Thyroid gland (tissue), 4 donors: ENCODE data around the gene RYR3.

ENCODE experiments used
- CTCF ChIP-seq, 6 experiments: fragments of 200-600 bp in 3 of 6; fragments of 450-650 bp in 3 of 6; sonication (generic) in 3 of 6; IDR thresholded peaks; one replicate each; pipeline ENCODE4 v1.5.1; 2016 to 2019; ENCODE audit warnings: antibody characterized with exemption in 6 of 6, mild to moderate bottlenecking in 2 of 6, inconsistent platforms in 1 of 6, moderate library complexity in 1 of 6
- POLR2A ChIP-seq, 2 donors: fragments of 450-650 bp; IDR thresholded peaks; one replicate each; pipeline ENCODE4 v1.6.1; 2017; ENCODE audit warnings: antibody characterized with exemption in 2 of 2, mild to moderate bottlenecking in 2 of 2, moderate library complexity in 1 of 2

DNA sequence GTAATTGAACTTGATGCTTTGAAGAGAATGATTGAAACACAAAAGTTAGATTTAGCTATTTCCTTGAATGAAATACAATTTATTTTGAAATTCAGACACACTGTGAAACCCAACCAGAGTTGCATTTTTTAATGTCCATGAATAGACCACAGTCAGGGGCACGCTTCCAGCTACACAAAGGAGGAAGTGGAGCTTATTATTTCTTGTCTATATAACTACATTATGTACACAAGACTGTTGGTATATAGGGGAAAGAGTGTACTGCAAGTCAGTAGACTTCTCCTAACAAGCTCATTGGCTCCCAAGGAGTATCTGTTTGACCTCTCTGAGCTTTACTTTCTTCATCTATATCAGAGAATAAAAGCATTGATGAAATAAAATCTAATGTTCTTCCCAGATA lies 326.2 kb downstream of the RYR3 start:
- TF ChIP-seq CTCF (IDR thresholded peaks at IDR 0.05): no peak
- TF ChIP-seq POLR2A (IDR thresholded peaks at IDR 0.05): no peak
